Suprapubic skin (tissue), 3 donors: ENCODE measurements around the gene APC2.

ENCODE experiments used
- CTCF ChIP-seq, 2 donors: fragments of 200-600 bp in 1 of 2; fragments of 450-650 bp in 1 of 2; sonication (generic) in 1 of 2; IDR thresholded peaks; one replicate each; pipeline ENCODE4 v1.5.1; 2016 to 2019; ENCODE audit warnings: antibody characterized with exemption in 2 of 2, mild to moderate bottlenecking in 1 of 2, moderate library complexity in 1 of 2
- POLR2A ChIP-seq, 2 donors: fragments of 450-650 bp; IDR thresholded peaks; one replicate each; pipeline ENCODE4 v1.6.1; 2017; ENCODE audit warnings: antibody characterized with exemption in 2 of 2, mild to moderate bottlenecking in 2 of 2, moderate library complexity in 2 of 2

DNA sequence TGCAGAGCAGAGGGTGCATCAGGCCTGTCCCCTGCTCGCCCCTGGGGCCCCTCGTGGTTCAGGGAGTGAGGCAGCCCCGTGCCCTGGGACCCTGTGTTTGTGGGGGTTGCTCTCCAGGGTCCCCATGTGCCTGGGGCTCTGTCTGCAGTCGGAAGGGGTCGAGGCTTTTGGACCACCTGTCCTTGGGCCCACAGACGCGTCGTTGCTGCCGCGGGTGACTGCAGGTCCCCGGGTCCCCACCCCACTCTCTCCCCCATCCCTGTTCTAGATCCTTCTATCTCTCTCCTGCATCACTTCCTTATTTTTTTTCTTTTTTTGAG is 38.3 kb downstream of the APC2 start:
- no peak for TF ChIP-seq CTCF (IDR thresholded peaks at IDR 0.05)
- TF ChIP-seq POLR2A (IDR thresholded peaks at IDR 0.05) = no peak
